Stimulated activated CD8-positive, alpha-beta memory T cell treated with anti-CD3 and anti-CD28 coated beads, Interleukin-15, amount 100 ng/mL, for 4 hours (primary cell): Measurements from ENCODE around the gene NHSL2.
A peak's percentile ranks its signal among the peaks of the same experiment; 100 is the strongest.
"Not testable (repeated sequence)": the region's sequence is repeated elsewhere in the genome, so short reads cannot be mapped to it uniquely, and the experiment has no call there.

Experiments
- DNase-seq, 2 donors: peaks; one replicate each; pipeline ENCODE4 v3.0.0-alpha.2; 2020; ENCODE audit warnings: low read depth in 2 of 2

NHSL2 gene

GRCh38 chrX:72169008-72169728 is 258.5 kb downstream of the NHSL2 start:
- DNase-seq: no peak

GRCh38 chrX:72176289-72176688 is 265.6 kb downstream of the NHSL2 start:
- not testable (repeated sequence) for DNase-seq

DNA sequence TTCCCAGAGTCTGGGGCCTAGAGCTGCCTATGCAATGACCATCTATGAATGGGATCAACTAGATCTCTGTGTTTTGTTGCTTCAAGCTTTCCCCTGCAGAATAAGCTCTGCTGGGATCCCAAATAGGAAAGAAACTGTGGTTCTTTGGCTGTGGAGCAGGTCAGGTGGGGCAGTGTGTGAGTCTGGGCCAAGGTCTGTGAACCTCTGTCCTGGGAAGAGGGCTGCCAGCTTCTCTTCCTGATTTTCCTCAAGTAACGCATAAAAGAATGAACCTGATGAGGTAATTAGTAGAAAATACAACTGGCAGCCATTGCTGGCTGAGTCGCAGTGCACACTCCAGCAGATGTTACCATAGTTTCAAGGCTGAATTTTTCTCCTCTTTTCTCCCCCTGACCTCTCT is 266.3 kb downstream of the NHSL2 start:
- DNase-seq: no peak

DNA sequence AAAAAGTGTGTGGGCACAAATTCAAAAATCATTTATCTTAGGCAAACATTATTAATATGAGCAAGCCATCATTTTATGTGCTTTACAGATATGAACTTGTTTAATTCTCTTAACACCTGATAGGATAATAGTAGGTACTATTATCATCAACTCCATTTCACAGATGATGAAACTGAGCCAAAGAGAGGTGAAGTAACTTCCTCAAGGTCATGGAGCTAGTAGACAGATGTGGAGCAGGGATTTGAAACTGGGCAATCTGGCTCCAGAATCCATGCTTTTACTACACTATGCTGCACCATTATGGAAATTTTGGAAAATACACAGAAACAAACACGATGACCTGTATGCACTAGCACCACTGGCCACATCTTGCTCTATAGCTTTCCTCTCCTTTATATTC is 269.9 kb downstream of the NHSL2 start:
- DNase-seq: no peak

- DNase-seq: peak; percentile 69 to 76
Measured at GRCh38 chrX:72181178-72182125, 270.8 kb downstream of the NHSL2 start, which contains the start of gene PIN4. Gene PIN4 (plus strand): TSS chrX:72181757. CDS start chrX:72181786, 29 bp downstream.

GRCh38 chrX:72182924-72183323 is 272.3 kb downstream of the NHSL2 start:
- no peak for DNase-seq

- DNase-seq: no peak
Measured at GRCh38 chrX:72201836-72202536, 291.3 kb downstream of the NHSL2 start.
